AG04449 (cell line): ENCODE measurements around the gene SAP30BP.

Source experiments
- CTCF ChIA-PET: fragments of 350-600 bp; formaldehyde crosslinking; extraction: SDS; loops from one replicate; lab custom pipeline; 2021; ENCODE audit warnings: antibody characterized with exemption; lab: Yijun Ruan, JAX
- POLR2A ChIA-PET: fragments of 400-600, 350-600 bp; formaldehyde crosslinking; extraction: SDS; loops from one replicate; lab custom pipeline; 2020; ENCODE audit warnings: antibody characterized with exemption, inconsistent platforms; lab: Yijun Ruan, JAX
- DNase-seq: peaks from one replicate; pipeline ENCODE4 v3.0.0-alpha.2; 2010; ENCODE audit warnings: low read depth, low spot score
- H3K4me3 ChIP-seq: 2 replicates; pipeline ENCODE4 v1.5.1; 2011; ENCODE audit warnings: low read depth, mild to moderate bottlenecking, control low read depth, low read length
- CTCF ChIP-seq: IDR thresholded peaks from one replicate; pipeline ENCODE4 v1.5.1; 2011; ENCODE audit warnings: mild to moderate bottlenecking, moderate library complexity, low read length, control low read depth, inconsistent platforms; ENCODE audit not compliant: insufficient read depth; ENCODE audit errors: missing control alignments

Gene SAP30BP

DNA sequence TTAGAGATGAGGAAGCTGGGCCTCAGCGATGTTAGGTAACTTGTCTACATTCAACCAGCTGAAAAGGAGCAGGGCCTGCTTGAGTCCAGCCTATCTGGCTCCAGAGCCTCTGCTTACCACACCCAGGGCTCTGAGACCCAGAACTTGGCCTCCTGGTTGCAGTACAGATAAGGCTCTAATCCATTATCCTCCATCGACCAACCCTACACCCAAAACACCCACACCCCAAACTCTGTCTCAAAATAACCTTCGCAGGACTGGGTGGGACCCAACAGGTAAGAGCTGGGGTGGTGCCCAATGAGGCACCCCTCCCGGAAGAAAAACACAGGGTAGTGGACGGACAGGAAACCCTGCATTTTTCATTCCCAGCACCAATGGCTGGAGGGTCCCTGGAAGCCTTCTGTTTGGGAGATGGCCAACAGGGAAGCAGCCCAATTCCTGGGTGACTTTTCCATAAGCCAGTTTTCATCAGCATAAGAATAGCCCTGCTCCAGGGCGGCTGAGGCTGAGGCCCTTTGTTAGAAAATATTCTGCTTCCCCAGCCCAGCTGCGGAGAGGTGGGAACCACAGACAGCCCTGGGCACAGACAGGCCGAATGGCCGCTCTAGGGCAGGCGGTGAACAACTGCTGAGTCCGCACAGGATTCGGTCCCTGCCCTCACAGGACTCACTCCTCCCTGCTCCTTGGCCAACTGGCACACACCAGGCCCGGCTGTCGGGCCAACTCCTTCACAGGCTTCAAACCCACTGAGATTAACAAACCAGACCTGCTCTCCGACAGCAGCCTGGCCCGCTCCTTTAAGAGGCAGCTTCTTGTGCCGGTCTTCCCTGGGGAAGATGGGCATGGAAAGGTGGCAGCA is 24.1 kb upstream of the SAP30BP start:
- TF ChIP-seq CTCF, result no peak
- ChIA-PET CTCF (interaction anchor here (24.4 to 28.7 kb wide), 3 partner anchors 7 to 112 kb away, joined by 746 to 1427 read pairs (median 746); partner anchors contain the start of genes GALK1 and SMIM5), POLR2A (no interaction called here)
- no peak overlapping the region for H3K4me3 ChIP-seq
- DNase-seq, result no peak

- TF ChIP-seq CTCF, result no peak
- ChIA-PET POLR2A (no interaction called here), CTCF (interaction anchor here (0.6 to 28.7 kb wide), 5 partner anchors 8 to 292 kb away, joined by 3 to 1427 read pairs (median 746); partner anchors contain the start of genes GALK1 and SMIM5)
- H3K4me3 ChIP-seq, result no peak overlapping the region
- no peak for DNase-seq
These were observed 23.5 kb upstream of the SAP30BP start for GRCh38 chr17:75643643-75644017.

- ChIA-PET POLR2A (no interaction called here), CTCF (interaction anchor here (1.1 to 28.7 kb wide), 7 partner anchors 7 to 110 kb away, joined by 3 to 1427 read pairs (median 7); partner anchors contain the start of genes GALK1 and SMIM5)
- no peak for TF ChIP-seq CTCF
- no peak overlapping the region for H3K4me3 ChIP-seq
- no peak for DNase-seq
These were observed 21.6 kb upstream of the SAP30BP start for GRCh38 chr17:75645501-75645888.

GRCh38 chr17:75645889-75646637 is 21.1 kb upstream of the SAP30BP start:
- no peak for TF ChIP-seq CTCF
- CTCF ChIA-PET, result interaction anchor here (0.6 to 28.7 kb wide), 7 partner anchors 6 to 109 kb away, joined by 3 to 1427 read pairs (median 6); partner anchors contain the start of genes GALK1 and SMIM5
- DNase-seq, result no peak
- POLR2A ChIA-PET, result no interaction called here
- H3K4me3 ChIP-seq, result no peak overlapping the region

DNA sequence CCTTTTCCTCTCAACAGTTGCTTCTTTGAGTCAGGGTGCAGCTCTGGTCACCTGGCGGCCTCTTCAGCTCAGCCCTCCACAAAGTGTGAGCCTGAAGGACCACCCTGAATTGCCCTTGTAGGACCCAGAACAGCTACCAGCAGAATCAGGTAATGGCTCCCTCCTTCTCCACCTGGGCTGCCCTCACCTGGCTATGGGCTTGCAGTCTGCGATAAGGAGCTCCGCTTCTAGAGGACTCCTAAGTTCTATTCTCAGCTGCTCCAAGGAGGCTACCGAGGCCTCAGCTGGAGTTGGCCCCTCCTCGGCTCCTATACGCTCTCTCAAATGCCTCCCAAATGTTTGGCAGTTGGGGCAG is 20.5 kb upstream of the SAP30BP start:
- no peak for TF ChIP-seq CTCF
- CTCF ChIA-PET, result interaction anchor here (0.6 to 28.7 kb wide), 4 partner anchors 6 to 109 kb away, joined by 3 to 1427 read pairs (median 746); partner anchors contain the start of genes GALK1 and SMIM5
- no peak for DNase-seq

DNA sequence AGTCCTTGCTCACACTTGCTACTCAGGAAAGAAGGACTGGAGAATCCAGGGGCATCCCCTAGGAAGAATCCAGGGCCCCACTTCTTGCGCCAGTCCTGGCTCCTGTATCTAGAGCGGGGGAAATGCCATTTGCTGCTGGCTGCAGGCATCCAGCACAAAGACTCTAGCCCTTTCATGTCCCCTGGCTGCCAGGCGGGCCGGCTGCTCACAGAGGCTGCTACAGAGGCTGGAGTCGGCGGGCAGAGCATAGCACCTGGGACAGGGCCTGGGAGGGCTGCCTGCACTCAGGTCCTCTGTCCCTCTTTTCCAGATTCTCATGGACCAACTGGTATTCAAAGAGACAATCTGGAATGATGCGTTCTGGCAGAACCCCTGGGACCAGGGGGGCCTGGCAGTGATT is 20.1 kb upstream of the SAP30BP start:
- no peak overlapping the region for H3K4me3 ChIP-seq
- ChIA-PET CTCF (interaction anchor here (24.4 to 28.7 kb wide), 3 partner anchors 5 to 108 kb away, joined by 746 to 1427 read pairs (median 746); partner anchors contain the start of genes GALK1 and SMIM5), POLR2A (no interaction called here)
- no peak for TF ChIP-seq CTCF
- no peak for DNase-seq

More for the DNA sequence above, 20.5 kb upstream of the SAP30BP start:
- POLR2A ChIA-PET, result no interaction called here
- H3K4me3 ChIP-seq, result no peak overlapping the region
